Upper lobe of left lung (tissue), 6 donors: ENCODE measurements around the gene GPSM1. TPM values are rescaled to one million over a fixed set of nuclear protein-coding genes. Genes with fewer than 3 reads are reported as not detected.
"Not testable (repeated sequence)": the region's sequence is repeated elsewhere in the genome, so short reads cannot be mapped to it uniquely, and the experiment has no call there.

ENCODE experiments used
- ATAC-seq, 2 donors: fragments of 200-7000 bp; cut with Tn5 transposase; one replicate each; pipeline ENCODE4 v1.9.1; 2022; ENCODE audit warnings: mild to moderate bottlenecking in 2 of 2, moderate library complexity in 2 of 2; ENCODE audit not compliant: low FRiP score in 2 of 2
- DNase-seq, 2 donors: peaks; one replicate each; pipeline ENCODE4 v3.0.0-alpha.2; 2019 to 2020
- H3K27ac ChIP-seq, 4 donors: fragments of 200-600 bp; sonication (generic); one replicate each; pipeline ENCODE4 v1.5.1; 2016 to 2019
- H3K27me3 ChIP-seq, 4 donors: fragments of 200-600 bp; sonication (generic); one replicate each; pipeline ENCODE4 v1.5.1; 2017 to 2019
- H3K36me3 ChIP-seq, 4 donors: fragments of 200-600 bp; sonication (generic); one replicate each; pipeline ENCODE4 v1.5.1; 2016 to 2019
- H3K4me1 ChIP-seq, 4 donors: fragments of 200-600 bp; sonication (generic); one replicate each; pipeline ENCODE4 v1.5.1; 2018 to 2019
- H3K4me3 ChIP-seq, 4 donors: fragments of 200-600 bp; sonication (generic); one replicate each; pipeline ENCODE4 v1.5.1; 2017 to 2019; ENCODE audit warnings: mild to moderate bottlenecking in 2 of 4, moderate library complexity in 1 of 4
- H3K9me3 ChIP-seq, 4 donors: fragments of 200-600 bp; sonication (generic); one replicate each; pipeline ENCODE4 v1.5.1; 2018 to 2019
- EP300 ChIP-seq, 4 donors: sonication (generic); formaldehyde crosslinking; IDR thresholded peaks; one replicate each; pipeline ENCODE4 v1.5.1; 2017; ENCODE audit warnings: antibody characterized with exemption in 4 of 4, control low read depth in 2 of 4
- POLR2A ChIP-seq, 4 donors: fragments of 450-650 bp; IDR thresholded peaks; one replicate each; pipeline ENCODE4 v1.5.1; 2016 to 2017; ENCODE audit warnings: antibody characterized with exemption in 4 of 4, mild to moderate bottlenecking in 2 of 4
- POLR2AphosphoS5 ChIP-seq, 2 donors: sonication (generic); formaldehyde crosslinking; IDR thresholded peaks; one replicate each; pipeline ENCODE4 v1.5.1; 2017; ENCODE audit warnings: antibody characterized with exemption in 2 of 2
- WGBS, 2 donors: methylation state at CpG; one replicate each; pipeline ENCODE4 v1.1.5; 2017 to 2018; 5-methylcytosine and 5-hydroxymethylcytosine counted together
- total RNA-seq, 6 donors: library from RNA; depleted of rRNA in 4 of 6; stranded (reverse); fragments of >200 nt in 4 of 6; gene quantifications; one replicate each; pipeline versions ENCODE4 v1.1.0 to v1.2.1, GENCODE V29; 2016 to 2021
- TF ChIP-seq, protein P1 (sequence below), 6 experiments: fragments of 450-650 bp in 4 of 6; fragments of 200-600 bp in 2 of 6; sonication (generic) in 2 of 6; IDR thresholded peaks; one replicate each; pipeline ENCODE4 v1.5.1; 2016 to 2019; ENCODE audit warnings: antibody characterized with exemption in 6 of 6
- donor health status: DM: no; HTN: no; CAD: no; lungs with moderate emphysema.
- donor health status: DM: no; HTN: yes; CAD: no; lungs with severe emphysema.

Gene GPSM1
- total RNA-seq, 6 donors from 2014 or later, result 10.0 to 78.6 (median 24.2) TPM

DNA sequence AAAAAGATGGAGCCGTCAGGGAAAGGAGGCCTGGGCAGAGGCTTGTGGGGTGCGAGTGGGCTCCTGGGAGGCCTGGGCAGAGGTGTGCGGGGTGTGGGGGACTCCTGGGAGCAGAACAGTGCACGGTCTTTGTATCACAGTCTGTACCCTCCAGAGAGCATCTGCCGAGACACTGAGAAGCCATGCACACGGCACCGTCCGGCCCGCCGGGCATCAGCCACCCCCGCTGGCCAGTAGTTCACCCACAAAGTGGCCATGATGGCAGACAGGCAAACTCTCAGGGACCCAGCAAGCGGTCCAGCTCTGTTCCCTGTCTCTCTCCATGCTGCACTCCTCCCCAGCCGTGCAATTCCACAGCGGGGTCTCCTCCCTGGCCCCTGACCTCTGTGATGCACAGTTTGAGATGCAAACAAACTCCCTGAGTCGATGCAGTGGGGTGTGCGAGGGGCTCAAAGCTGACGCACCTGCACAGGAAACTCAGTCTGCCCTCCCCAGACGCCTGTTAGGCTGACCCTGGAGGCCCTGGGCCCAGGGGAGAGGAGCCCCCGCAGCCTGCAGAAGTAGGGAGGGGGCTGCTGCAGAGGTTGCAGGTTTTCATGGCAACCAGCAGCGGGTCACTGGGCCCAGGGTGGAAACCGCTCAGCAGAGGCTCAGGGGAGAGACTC is 9.1 kb upstream of the GPSM1 start:
- 75 to 79% methylated on average over 14 to 21 of the region's 21 CpGs for WGBS, 2 donors
- Histone ChIP-seq H3K4me1 (no peaks in the 10 kb centered on the region), H3K27ac (no peak overlapping the region), H3K9me3 (peaks cover 0 to 13% (median 9%) of the 10 kb centered on the region in 4 donors), H3K4me3 (no peak overlapping the region), H3K36me3 (no peaks in the 10 kb centered on the region), H3K27me3 (no peaks in the 10 kb centered on the region)
- ATAC-seq (peak in 1 of 2 donors; percentile 9), DNase-seq (peak in 1 of 2 donors; percentile 70)
- TF ChIP-seq EP300 (IDR thresholded peaks at IDR 0.05), result no peak

DNA sequence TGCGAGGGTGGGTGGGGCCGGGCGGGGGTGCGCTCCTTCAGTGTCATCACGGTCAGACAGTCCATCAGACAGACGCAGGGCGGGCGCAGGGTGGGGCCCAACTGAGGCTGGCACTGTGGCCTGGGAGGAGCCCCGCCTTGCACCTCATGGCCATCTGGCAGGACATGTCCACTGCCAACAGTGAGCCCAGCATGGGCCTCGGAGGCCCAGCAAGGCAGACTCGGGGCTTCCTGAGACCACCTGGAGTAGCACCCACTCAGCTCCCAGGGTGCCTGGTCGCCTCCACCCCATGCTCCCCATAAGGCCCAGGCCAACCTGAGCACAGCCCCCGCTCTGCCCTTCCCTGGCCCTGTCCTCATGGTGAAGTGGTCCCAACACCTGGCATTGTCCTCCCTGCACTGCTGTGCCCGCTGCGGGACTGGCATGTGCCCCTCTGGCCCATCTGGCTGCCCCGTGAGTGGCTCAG is 8.5 kb upstream of the GPSM1 start:
- 83% methylated on average over 12 of the region's 16 CpGs; no CpG with 5 or more reads in 1 of the 2 donors for WGBS, 2 donors
- Histone ChIP-seq H3K4me3 (no peak overlapping the region), H3K9me3 (peaks cover 0 to 13% (median 9%) of the 10 kb centered on the region in 4 donors), H3K27me3 (no peaks in the 10 kb centered on the region), H3K27ac (no peak overlapping the region), H3K4me1 (no peaks in the 10 kb centered on the region), H3K36me3 (no peaks in the 10 kb centered on the region)
- ATAC-seq, result peak in 1 of 2 donors; percentile 6
- no peak for TF ChIP-seq POLR2AphosphoS5 (IDR thresholded peaks at IDR 0.05)
- no peak for TF ChIP-seq POLR2A (IDR thresholded peaks at IDR 0.05)
- TF ChIP-seq EP300 (IDR thresholded peaks at IDR 0.05), result no peak
- TF ChIP-seq, protein P1, sequence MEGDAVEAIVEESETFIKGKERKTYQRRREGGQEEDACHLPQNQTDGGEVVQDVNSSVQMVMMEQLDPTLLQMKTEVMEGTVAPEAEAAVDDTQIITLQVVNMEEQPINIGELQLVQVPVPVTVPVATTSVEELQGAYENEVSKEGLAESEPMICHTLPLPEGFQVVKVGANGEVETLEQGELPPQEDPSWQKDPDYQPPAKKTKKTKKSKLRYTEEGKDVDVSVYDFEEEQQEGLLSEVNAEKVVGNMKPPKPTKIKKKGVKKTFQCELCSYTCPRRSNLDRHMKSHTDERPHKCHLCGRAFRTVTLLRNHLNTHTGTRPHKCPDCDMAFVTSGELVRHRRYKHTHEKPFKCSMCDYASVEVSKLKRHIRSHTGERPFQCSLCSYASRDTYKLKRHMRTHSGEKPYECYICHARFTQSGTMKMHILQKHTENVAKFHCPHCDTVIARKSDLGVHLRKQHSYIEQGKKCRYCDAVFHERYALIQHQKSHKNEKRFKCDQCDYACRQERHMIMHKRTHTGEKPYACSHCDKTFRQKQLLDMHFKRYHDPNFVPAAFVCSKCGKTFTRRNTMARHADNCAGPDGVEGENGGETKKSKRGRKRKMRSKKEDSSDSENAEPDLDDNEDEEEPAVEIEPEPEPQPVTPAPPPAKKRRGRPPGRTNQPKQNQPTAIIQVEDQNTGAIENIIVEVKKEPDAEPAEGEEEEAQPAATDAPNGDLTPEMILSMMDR (IDR thresholded peaks at IDR 0.05), result no peak
- peak in 1 of 2 donors; percentile 69 for DNase-seq

DNA sequence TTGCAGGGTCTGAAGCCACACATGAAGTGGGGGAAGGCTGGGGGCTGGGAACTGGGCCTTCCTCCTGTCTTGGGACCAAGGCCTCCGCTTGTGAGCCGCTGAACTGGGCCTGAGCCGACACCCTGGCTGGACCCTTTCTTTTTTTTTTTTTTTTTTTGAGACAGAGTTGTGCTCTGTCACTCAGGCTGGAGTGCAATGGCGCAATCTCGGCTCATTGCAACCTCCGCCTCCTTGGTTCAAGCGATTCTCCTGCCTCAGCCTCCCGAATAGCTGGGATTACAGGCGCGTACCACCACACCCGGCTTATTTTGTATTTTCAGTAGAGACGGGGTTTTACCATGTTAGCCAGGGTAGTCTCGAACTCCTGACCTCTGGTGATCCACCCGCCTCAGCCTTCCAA is 8.1 kb upstream of the GPSM1 start:
- not testable (repeated sequence) for ATAC-seq, H3K27ac ChIP-seq
- peaks cover 0 to 13% (median 9%) of the 10 kb centered on the region in 4 donors for H3K9me3 ChIP-seq

DNA sequence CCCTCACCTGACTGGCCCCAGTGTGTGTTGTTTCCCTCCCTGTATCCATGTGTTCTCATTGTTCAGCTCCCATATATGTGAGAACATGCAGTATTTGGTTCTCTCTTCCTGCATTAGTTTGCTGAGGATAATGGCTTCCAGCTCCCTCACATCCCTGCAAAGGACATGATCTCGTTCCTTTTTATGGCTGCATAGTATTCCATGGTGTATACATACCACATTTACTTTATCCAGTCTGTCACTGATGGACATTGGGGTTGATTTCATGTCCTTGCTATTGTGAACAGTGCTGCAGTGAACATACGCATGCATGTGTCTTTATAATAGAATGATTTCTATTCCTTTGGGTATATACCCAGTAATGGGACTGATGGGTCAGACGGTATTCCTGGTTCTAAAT is 7.4 kb upstream of the GPSM1 start:
- DNase-seq, H3K36me3 ChIP-seq, H3K27me3 ChIP-seq, ATAC-seq, H3K9me3 ChIP-seq, H3K4me1 ChIP-seq, H3K27ac ChIP-seq, H3K4me3 ChIP-seq: not testable (repeated sequence)
- 94 to 96% methylated on average over 3 of the region's 3 CpGs for WGBS, 2 donors

More for the DNA sequence above, 8.1 kb upstream of the GPSM1 start:
- 94 to 96% methylated on average over 14 of the region's 14 CpGs for WGBS, 2 donors
- not testable (repeated sequence) for H3K4me1 ChIP-seq, DNase-seq, H3K4me3 ChIP-seq, H3K27me3 ChIP-seq, H3K36me3 ChIP-seq

DNA sequence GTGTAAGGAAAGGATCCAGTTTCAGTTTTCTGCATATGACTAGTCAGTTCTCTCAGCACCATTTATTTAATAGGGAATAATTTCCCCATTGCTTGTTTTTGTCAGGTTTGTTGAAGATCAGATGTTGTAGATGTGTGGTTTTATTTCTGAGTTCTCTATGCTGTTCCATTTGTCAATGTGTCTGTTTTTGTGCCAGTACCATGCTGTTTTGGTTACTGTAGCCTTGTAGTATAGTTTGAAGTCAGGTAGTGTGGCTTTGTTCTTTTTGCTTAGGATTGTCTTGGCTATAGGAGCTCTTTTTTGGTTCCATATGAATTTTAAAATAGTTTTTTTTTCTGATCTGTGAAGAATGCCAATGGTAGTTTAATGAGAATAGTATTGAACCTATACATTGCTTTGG is 6.4 kb upstream of the GPSM1 start:
- H3K27ac ChIP-seq, DNase-seq, H3K36me3 ChIP-seq, H3K4me1 ChIP-seq, H3K9me3 ChIP-seq, ATAC-seq, H3K27me3 ChIP-seq, H3K4me3 ChIP-seq: not testable (repeated sequence)

DNA sequence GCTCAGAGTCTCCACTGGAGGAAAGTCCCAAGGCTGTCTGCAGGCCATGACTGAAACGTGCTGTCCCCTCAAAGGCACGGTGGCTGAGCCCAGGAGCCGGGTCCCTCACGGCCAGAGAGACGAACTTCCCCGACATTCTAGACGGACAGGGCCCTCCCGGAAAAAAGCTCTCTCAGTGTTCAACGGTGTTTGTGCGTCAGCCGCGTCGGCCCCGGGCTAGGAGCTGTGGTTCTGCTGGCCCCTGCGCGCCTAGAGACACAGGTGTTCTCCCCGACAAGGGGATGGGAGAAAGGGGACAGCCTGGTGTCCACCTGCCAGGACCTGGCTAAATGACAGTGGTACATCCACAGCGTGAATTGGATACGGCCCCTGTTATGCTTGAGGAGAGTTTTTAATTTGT is 5.8 kb upstream of the GPSM1 start:
- Histone ChIP-seq H3K4me3 (no peak overlapping the region), H3K36me3 (no peaks in the 10 kb centered on the region), H3K27ac (no peak overlapping the region), H3K9me3 (no peaks in the 10 kb centered on the region), H3K27me3 (no peaks in the 10 kb centered on the region), H3K4me1 (peaks cover 8 to 14% (median 12%) of the 10 kb centered on the region in 4 donors)
- 88 to 92% methylated on average over 3 to 19 of the region's 19 CpGs for WGBS, 2 donors
- TF ChIP-seq, protein P1 (IDR thresholded peaks at IDR 0.05), result no peak
- no peak for TF ChIP-seq EP300 (IDR thresholded peaks at IDR 0.05)
- no peak for TF ChIP-seq POLR2A (IDR thresholded peaks at IDR 0.05)
- TF ChIP-seq POLR2AphosphoS5 (IDR thresholded peaks at IDR 0.05), result no peak
- no peak for ATAC-seq
- DNase-seq, result peak in 1 of 2 donors; percentile 65

DNA sequence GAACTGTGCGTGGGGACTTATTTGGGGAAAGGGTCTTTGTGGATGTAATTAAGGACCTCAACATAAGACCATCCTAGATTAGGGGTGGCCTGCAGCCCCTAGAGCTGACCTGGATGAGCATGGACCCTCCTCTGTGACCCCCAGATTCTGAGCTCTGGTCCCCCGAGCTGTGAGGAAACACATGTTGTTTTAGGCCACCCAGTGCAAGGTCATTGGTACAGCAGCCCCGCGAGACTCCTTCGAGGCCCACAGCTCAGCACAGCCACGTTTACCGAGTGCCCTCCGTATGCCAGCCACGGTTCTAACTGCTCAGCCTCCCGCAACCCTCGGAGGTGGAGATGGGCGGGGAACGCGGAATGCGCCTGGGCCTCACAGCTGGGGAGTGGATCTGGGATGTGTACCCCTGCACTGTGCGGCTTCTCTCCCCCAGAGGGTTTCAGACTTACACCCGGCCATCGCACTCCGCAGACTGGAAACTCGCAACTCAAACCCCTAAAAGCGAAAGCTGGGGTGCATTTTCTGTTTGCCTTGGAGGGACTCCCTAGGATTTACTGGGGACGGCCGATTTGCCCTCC is 4.5 kb upstream of the GPSM1 start:
- TF ChIP-seq, protein P1 (IDR thresholded peaks at IDR 0.05), result no peak
- no peak for TF ChIP-seq POLR2AphosphoS5 (IDR thresholded peaks at IDR 0.05)
- TF ChIP-seq POLR2A (IDR thresholded peaks at IDR 0.05), result no peak
- Histone ChIP-seq H3K9me3 (no peaks in the 10 kb centered on the region), H3K4me1 (peaks cover 13 to 22% (median 21%) of the 10 kb centered on the region in 4 donors), H3K36me3 (no peaks in the 10 kb centered on the region), H3K4me3 (no peak overlapping the region), H3K27ac (no peak overlapping the region), H3K27me3 (no peaks in the 10 kb centered on the region)
- 78 to 93% methylated on average over 9 to 23 of the region's 23 CpGs for WGBS, 2 donors
- ATAC-seq (no peak), DNase-seq (peak in 1 of 2 donors; percentile 54)
